Neutrophil (primary cell): ENCODE measurements around the gene PMEPA1.

ENCODE experiments used
- H3K27ac ChIP-seq: fragments of 200-600 bp; sonication (generic); 2 replicates; pipeline ENCODE4 v1.5.1; 2016; ENCODE audit warnings: mild to moderate bottlenecking, moderate library complexity
- H3K27me3 ChIP-seq: fragments of 200-600 bp; sonication (generic); 2 replicates; pipeline ENCODE4 v1.6.0; 2016; ENCODE audit warnings: mild to moderate bottlenecking
- H3K36me3 ChIP-seq: fragments of 200-600 bp; sonication (generic); 2 replicates; pipeline ENCODE4 v1.5.1; 2017
- H3K4me1 ChIP-seq, 2 experiments: fragments of 200-600 bp in 1 of 2; sonication (generic) in 1 of 2; 1 replicate in 1 of 2; 2 replicates in 1 of 2; pipeline versions ENCODE4 v1.5.1 to v1.6.1; 2013 to 2016; ENCODE audit warnings: low read depth in 1 of 2, low read length in 1 of 2, mild to moderate bottlenecking in 1 of 2, moderate library complexity in 1 of 2; ENCODE audit not compliant: control insufficient read depth in 1 of 2, insufficient read depth in 1 of 2
- H3K4me3 ChIP-seq, 2 experiments: fragments of 200-600 bp in 1 of 2; sonication (generic) in 1 of 2; 1 replicate in 1 of 2; 2 replicates in 1 of 2; pipeline ENCODE4 v1.5.1; 2013 to 2016; ENCODE audit warnings: low read depth in 1 of 2, low read length in 1 of 2, mild to moderate bottlenecking in 1 of 2, moderate library complexity in 1 of 2
- H3K9me3 ChIP-seq: fragments of 200-600 bp; sonication (generic); 2 replicates; pipeline ENCODE4 v1.5.1; 2016
- TF ChIP-seq, protein P1 (sequence below): fragments of 200-600 bp; sonication (generic); IDR thresholded peaks from 2 replicates; pipeline ENCODE4 v1.5.1; 2016; ENCODE audit warnings: antibody characterized with exemption

PMEPA1 gene

DNA sequence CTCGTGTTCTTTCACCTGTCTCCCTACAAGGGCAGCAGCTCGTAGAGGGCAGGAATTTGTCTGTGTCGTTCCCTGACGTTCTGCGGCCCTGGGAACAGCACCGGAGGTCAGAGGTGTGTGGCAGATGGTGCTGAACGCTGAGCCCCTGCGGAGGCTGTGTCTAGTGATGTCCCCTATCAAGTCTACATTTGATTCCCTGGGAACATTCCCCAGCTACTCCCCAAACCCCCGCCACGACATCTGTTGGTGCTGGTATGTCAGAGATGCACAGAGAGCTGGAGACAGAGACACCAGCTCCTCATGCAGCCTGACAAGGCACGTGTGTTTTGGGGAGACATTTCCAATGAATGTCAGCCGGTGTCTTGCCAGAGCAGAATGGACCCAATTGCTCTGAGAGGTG, 7.7 kb downstream of the PMEPA1 start:
- Histone ChIP-seq H3K9me3 (no peaks in the 10 kb centered on the region), H3K4me3 (no peak overlapping the region), H3K36me3 (no peaks in the 10 kb centered on the region), H3K4me1 (no peaks in the 10 kb centered on the region), H3K27ac (no peak overlapping the region), H3K27me3 (peaks cover 30% of the 10 kb centered on the region)
- TF ChIP-seq, protein P1, sequence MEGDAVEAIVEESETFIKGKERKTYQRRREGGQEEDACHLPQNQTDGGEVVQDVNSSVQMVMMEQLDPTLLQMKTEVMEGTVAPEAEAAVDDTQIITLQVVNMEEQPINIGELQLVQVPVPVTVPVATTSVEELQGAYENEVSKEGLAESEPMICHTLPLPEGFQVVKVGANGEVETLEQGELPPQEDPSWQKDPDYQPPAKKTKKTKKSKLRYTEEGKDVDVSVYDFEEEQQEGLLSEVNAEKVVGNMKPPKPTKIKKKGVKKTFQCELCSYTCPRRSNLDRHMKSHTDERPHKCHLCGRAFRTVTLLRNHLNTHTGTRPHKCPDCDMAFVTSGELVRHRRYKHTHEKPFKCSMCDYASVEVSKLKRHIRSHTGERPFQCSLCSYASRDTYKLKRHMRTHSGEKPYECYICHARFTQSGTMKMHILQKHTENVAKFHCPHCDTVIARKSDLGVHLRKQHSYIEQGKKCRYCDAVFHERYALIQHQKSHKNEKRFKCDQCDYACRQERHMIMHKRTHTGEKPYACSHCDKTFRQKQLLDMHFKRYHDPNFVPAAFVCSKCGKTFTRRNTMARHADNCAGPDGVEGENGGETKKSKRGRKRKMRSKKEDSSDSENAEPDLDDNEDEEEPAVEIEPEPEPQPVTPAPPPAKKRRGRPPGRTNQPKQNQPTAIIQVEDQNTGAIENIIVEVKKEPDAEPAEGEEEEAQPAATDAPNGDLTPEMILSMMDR, result no peak

DNA sequence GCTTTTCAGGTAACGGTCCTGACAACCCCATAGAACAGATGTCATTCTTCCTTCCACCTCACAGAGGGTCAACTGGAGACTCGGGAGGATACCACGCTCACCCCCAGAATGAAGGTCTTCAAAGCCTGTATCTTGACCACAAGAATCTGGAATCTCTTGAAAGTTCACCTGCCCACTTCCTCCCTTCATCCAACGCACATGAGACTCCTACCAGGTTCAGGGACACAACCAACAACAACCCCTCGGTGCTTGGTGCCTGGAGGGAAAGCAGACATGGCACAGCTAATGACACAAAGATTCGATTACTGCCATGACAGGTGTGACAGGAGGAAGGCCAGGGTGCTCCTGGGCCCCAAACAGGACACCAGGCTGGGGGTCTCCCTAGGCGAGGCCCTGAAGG, 8.2 kb downstream of the PMEPA1 start:
- Histone ChIP-seq H3K4me1 (no peaks in the 10 kb centered on the region), H3K36me3 (no peaks in the 10 kb centered on the region), H3K9me3 (no peaks in the 10 kb centered on the region), H3K27ac (no peak overlapping the region), H3K4me3 (no peak overlapping the region), H3K27me3 (peaks cover 30% of the 10 kb centered on the region)
- TF ChIP-seq, protein P1, result no peak

DNA sequence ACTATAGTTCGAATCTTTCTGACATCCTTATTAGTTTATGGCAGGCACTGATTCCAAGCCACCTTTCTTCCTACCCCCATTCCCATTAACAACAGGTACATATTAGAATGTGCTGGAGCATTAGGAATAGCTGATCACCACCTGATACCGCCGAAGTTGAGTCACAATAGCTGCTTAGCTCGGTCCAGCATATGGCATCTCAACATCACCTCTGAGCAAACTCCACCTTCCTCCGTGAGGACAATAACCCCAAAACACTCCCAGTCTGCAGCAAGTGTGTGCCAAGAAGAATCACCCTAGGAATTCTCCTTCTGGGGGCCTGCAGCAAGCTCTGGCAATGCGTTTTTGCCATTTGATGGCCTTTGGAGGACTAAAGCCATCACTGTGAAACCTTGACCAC, 8.7 kb downstream of the PMEPA1 start:
- H3K27ac ChIP-seq, result no peak overlapping the region
- no peaks in the 10 kb centered on the region for H3K36me3 ChIP-seq
- H3K9me3 ChIP-seq, result no peaks in the 10 kb centered on the region
- H3K27me3 ChIP-seq, result peaks cover 27% of the 10 kb centered on the region
- H3K4me3 ChIP-seq, result no peak overlapping the region
- TF ChIP-seq, protein P1, result no peak
- no peaks in the 10 kb centered on the region for H3K4me1 ChIP-seq

DNA sequence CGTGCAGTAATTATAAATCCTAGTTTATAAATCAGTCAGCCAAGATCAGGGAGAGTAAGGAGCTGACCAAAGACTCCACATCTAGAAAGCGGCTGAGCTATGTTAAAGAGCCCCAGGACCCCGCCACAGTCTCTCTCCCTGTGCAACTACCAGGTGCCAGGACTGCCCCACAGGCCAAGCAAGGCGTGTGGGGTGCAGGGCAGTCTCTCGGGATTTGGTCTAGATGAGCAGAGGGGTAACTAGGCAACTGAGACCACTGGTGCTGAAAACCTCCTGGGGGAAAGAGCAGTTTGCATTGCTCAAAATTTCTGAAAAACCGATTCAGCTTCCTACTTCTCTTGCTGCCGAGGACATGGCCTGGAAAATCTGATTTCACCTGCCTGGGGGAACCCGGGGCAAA, 10.4 kb downstream of the PMEPA1 start:
- no peaks in the 10 kb centered on the region for H3K9me3 ChIP-seq
- no peak overlapping the region for H3K27ac ChIP-seq
- H3K4me1 ChIP-seq, result no peaks in the 10 kb centered on the region
- no peaks in the 10 kb centered on the region for H3K36me3 ChIP-seq
- no peak overlapping the region for H3K4me3 ChIP-seq
- H3K27me3 ChIP-seq, result peaks cover 17% of the 10 kb centered on the region
- TF ChIP-seq, protein P1, result no peak

DNA sequence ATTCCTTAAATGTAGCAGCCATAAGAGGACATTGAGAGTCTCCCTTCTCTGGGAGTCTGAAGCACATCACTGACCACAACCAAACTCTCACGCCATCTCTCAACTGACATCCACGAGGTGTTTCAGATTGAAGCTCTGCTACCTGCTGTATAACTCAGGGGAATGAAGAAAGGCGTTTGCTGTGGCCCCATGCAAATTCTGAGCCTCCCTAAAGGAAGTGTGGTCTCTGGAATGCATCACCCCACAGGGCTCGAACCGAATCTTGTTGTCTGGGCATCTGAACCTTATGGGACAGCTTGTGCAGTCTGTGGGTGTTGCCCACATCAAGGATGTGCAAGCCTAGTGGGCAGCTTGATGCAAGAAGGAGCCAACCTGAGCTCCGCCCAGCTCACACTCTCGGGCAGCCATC, 10.9 kb downstream of the PMEPA1 start:
- Histone ChIP-seq H3K4me3 (no peak overlapping the region), H3K27me3 (peaks cover 18% of the 10 kb centered on the region), H3K36me3 (no peaks in the 10 kb centered on the region), H3K4me1 (no peaks in the 10 kb centered on the region), H3K9me3 (no peaks in the 10 kb centered on the region), H3K27ac (no peak overlapping the region)
- TF ChIP-seq, protein P1, result no peak
